ENCODE measurements around the gene SMIM23.

SMIM23 gene

DNA sequence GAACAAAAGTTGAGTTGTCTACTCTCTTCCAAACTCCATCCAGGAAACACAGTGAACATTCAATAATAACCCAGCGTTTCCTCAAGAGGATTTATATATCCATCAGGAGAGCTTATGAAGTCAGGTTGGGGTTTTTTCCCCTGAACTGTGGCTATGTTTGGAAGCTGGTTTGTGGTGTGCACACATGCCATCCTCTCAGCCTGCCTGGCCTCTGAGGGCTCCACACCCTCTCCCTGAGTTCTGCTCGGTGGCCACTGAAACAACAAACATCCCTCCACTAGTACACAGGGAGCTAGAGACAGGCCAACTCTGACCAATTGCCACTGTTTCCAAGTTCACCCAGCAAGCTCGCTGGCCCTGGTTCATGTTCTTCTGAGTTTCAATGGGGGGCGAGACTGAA lies 35.7 kb downstream of the SMIM23 start:
- H3K4me2 ChIP-seq, result no peak overlapping the region
- H3K36me3 ChIP-seq, result no peaks in the 10 kb centered on the region

DNA sequence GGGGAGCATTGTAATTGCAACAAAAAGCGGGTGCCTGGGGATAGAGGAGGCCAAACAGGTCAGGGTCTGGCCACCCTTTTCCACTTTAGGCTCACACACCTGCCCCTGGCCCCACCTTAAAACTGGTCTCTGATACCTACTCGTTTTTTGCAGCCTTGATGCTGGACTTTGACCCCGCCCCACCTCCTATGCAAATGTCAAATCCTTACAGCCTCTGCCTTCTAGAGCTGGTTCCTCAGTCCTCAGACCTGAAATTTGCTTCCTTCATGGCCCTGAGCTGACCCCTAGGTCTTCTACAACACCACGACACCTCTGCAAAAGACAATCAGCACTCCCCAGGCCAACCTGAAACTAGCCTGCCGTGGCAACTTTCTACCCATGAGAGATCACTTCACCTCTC lies 37.7 kb downstream of the SMIM23 start:
- Histone ChIP-seq H4K20me1 (no peaks in the 10 kb centered on the region), H3K4me2 (no peak overlapping the region), H3K9me3 (replicated peaks in 1 of 11) (no peaks in the 10 kb centered on the region), H3K4me3 (no peak overlapping the region), H3K27ac (no peak overlapping the region), H3K36me3 (no peaks in the 10 kb centered on the region), H3K9ac (no peak overlapping the region), H3K4me1 (no peaks in the 10 kb centered on the region), H3K27me3 (no peaks in the 10 kb centered on the region)
- TF ChIP-seq Cebpa-rat (IDR thresholded peaks at IDR 0.05), result no peak

More for the DNA sequence above, 35.7 kb downstream of the SMIM23 start:
- Histone ChIP-seq H3K9ac (no peak overlapping the region), H3K9me3 (replicated peaks in 1 of 11) (no peaks in the 10 kb centered on the region), H4K20me1 (no peaks in the 10 kb centered on the region), H3K27ac (no peak overlapping the region), H3K27me3 (no peaks in the 10 kb centered on the region), H3K4me3 (no peak overlapping the region), H3K4me1 (no peaks in the 10 kb centered on the region)
- no peak for TF ChIP-seq Cebpa-rat (IDR thresholded peaks at IDR 0.05)

DNA sequence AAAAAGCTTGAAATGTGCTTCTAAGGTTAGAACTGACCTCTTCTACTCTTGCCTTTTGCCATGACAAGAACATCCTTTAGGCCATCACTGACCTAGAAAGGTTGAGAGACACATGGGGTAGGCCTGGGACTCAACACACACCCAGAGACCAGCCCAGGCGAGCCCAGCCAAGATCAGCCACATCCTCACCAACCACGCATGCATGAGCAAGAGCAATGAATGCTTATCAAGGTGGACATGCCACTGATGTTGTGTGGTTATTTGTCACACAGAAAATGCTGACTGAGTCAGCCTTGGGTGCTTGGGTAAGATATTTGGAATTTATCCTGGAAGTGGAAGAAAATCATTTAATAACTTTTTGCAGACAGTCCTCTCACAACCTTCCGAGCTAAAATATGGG lies 39.4 kb downstream of the SMIM23 start:
- no peak overlapping the region for H3K9ac ChIP-seq
- H3K27ac ChIP-seq, result no peak overlapping the region
- H3K36me3 ChIP-seq, result no peaks in the 10 kb centered on the region
- H4K20me1 ChIP-seq, result no peaks in the 10 kb centered on the region
- H3K27me3 ChIP-seq, result no peaks in the 10 kb centered on the region
- no peak overlapping the region for H3K4me3 ChIP-seq
- no peaks in the 10 kb centered on the region for H3K4me1 ChIP-seq
- no peak overlapping the region for H3K4me2 ChIP-seq
- no peak for TF ChIP-seq Cebpa-rat (IDR thresholded peaks at IDR 0.05)
- H3K9me3 ChIP-seq (replicated peaks in 1 of 11), result peaks cover 0 to 13% (median 7%) of the 10 kb centered on the region in 11 experiments; a peak in 10 of 22 replicates

DNA sequence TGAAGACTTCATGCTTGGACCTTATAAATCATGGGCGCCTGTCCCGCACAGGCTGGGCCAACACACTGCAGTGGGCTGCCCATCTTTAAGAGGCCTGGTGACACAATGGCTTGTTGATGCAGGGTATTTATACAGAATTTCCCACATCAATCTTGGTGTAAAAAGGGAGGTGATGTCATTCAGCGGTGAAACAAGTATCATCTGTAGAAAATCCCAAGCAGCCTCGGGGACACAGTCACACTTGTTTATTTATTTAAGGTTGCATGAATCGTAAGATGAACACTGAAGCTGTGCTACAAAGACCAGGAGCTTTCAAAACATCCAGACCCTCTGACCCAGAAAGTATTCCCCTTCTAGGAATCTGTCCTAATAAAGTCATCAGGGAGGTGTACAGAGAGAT lies 40.5 kb downstream of the SMIM23 start:
- no peak for TF ChIP-seq Cebpa-rat (IDR thresholded peaks at IDR 0.05)
- no peaks in the 10 kb centered on the region for H3K27me3 ChIP-seq
- H3K9me3 ChIP-seq (replicated peaks in 1 of 11), result peaks cover under 1 to 23% (median 9%) of the 10 kb centered on the region in 11 experiments; a peak in 17 of 22 replicates
- no peak overlapping the region for H3K4me2 ChIP-seq
- H3K4me3 ChIP-seq, result no peak overlapping the region
- no peaks in the 10 kb centered on the region for H3K36me3 ChIP-seq
- H3K9ac ChIP-seq, result no peak overlapping the region
- no peaks in the 10 kb centered on the region for H4K20me1 ChIP-seq
- H3K4me1 ChIP-seq, result no peaks in the 10 kb centered on the region
- no peak overlapping the region for H3K27ac ChIP-seq

DNA sequence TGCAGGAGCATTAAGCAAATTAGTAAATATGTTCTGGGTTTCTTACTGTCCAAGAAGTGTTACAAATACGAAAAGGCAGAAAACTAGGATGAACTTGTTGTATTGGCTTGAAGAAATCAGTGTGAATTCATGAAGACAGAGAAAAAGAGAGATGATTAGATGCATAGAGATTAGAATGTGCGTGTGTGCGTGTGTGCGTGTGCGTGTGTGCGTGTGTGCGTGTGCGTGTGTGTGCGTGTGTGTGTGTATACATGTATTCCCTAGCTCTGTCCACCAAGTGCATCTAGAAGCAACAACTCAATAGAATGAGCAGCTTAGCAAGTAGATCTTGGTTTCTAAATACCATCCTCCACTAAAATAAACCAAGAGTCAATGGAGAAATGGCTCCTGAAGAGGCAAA lies 41.5 kb downstream of the SMIM23 start:
- Histone ChIP-seq H3K4me2 (no peak overlapping the region), H3K9ac (no peak overlapping the region), H3K27me3 (no peaks in the 10 kb centered on the region), H3K4me1 (no peaks in the 10 kb centered on the region), H3K27ac (no peak overlapping the region), H3K9me3 (replicated peaks in 1 of 11) (peaks cover 10 to 32% (median 16%) of the 10 kb centered on the region in 11 experiments; a peak in 17 of 22 replicates), H4K20me1 (no peaks in the 10 kb centered on the region), H3K36me3 (no peaks in the 10 kb centered on the region; a peak in 1 of 22 replicates), H3K4me3 (no peak overlapping the region)
- TF ChIP-seq Cebpa-rat (IDR thresholded peaks at IDR 0.05), result no peak

DNA sequence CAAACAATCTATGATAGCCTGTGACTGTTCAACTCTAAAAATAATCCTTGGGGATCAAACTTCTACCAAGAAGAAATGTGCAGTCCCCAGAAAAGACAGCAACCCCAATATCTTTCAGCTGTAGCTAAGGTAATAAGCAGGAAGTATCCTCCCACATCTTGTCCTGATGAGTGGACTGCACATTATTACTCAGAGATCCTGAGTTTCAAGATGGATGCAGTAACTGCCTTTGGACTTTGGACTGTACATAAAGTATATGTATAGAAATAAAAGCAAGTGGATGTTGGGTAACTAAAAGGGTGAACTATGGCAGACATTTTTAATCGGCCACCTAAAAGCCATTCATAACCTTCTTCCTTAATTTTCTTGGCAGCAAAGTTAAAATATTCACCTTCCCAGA lies 45.1 kb downstream of the SMIM23 start:
- no peak for TF ChIP-seq Cebpa-rat (IDR thresholded peaks at IDR 0.05)
- Histone ChIP-seq H3K4me2 (no peak overlapping the region), H3K27me3 (no peaks in the 10 kb centered on the region), H3K36me3 (no peaks in the 10 kb centered on the region; a peak in 1 of 22 replicates), H3K9ac (no peak overlapping the region), H3K9me3 (replicated peaks in 1 of 11) (peaks cover 16 to 50% (median 28%) of the 10 kb centered on the region in 11 experiments; a peak in 18 of 22 replicates), H3K4me1 (no peaks in the 10 kb centered on the region; a peak in 1 of 20 replicates), H3K27ac (no peak overlapping the region), H4K20me1 (no peaks in the 10 kb centered on the region), H3K4me3 (no peak overlapping the region)

DNA sequence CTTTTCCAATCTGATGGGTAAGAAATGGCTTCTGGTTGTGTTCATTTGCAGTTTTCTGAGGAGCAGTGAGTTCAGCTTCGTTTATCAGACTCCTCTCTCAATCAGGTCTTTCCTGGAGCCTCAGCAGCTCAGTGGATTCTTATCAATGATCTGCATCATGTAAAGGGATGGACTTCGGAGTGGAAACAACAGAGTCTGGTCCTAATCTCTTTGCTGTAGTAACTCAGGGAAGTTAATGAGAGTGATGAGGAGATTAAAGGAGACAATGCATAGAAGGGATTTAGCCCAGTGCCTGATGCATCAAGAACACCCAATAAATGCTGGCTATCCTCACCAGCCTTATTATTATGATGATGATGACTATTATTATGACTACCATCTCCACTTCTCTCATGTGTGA lies 47.2 kb downstream of the SMIM23 start:
- Histone ChIP-seq H3K9me3 (replicated peaks in 1 of 11) (peaks cover 16 to 50% (median 28%) of the 10 kb centered on the region in 11 experiments; a peak in 18 of 22 replicates), H3K27ac (no peak overlapping the region), H3K27me3 (no peaks in the 10 kb centered on the region), H4K20me1 (no peaks in the 10 kb centered on the region), H3K4me1 (no peaks in the 10 kb centered on the region; a peak in 1 of 20 replicates), H3K4me3 (no peak overlapping the region), H3K4me2 (no peak overlapping the region), H3K36me3 (no peaks in the 10 kb centered on the region; a peak in 1 of 22 replicates), H3K9ac (no peak overlapping the region)
- no peak for TF ChIP-seq Cebpa-rat (IDR thresholded peaks at IDR 0.05)

DNA sequence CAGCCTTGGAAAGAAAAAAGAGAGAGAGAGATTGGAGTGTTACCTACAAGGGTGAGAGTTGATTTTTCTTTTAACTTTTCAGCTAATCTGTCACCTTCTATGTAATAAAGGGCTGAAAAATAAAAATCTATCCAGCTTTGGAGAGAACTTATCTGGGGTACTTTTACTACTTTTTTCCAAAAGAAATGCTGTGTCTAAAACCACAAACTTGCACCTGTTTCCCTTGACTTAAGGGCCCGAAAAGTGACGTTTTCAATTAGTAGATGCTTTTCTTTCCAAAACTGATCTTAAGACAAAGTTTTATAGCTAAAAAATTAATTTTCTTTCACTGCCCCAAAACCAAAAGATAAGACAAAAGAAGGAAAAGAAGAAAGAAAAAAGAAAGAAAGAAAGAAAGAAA lies 48.8 kb downstream of the SMIM23 start:
- TF ChIP-seq Cebpa-rat (IDR thresholded peaks at IDR 0.05), result no peak
- no peak overlapping the region for H3K4me3 ChIP-seq
- no peaks in the 10 kb centered on the region for H4K20me1 ChIP-seq
- no peaks in the 10 kb centered on the region; a peak in 1 of 22 replicates for H3K36me3 ChIP-seq
- no peak overlapping the region for H3K9ac ChIP-seq
- H3K27ac ChIP-seq, result no peak overlapping the region
- no peaks in the 10 kb centered on the region; a peak in 1 of 20 replicates for H3K4me1 ChIP-seq
- no peak overlapping the region for H3K4me2 ChIP-seq
- peaks cover 16 to 43% (median 25%) of the 10 kb centered on the region in 11 experiments; a peak in 18 of 22 replicates for H3K9me3 ChIP-seq (replicated peaks in 1 of 11)
- H3K27me3 ChIP-seq, result no peaks in the 10 kb centered on the region

DNA sequence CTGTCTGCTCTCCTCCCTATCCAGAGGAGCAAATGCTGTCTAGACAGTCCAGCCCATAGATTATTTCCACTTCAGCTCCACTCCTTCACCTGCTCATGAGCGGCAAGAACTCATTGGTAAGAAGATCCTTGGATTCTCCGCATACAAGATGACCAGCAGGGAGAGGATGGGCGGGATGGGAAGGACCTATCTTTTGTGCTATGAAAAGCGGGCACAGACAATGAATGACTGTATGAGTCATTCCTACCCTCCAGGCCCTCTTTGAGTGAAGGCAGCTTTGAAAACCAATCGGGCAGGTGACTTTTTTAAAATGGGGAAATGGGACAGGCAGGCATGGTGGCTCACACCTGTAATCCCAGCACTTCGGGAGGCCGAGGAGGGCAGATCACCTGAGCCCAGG lies 49.4 kb downstream of the SMIM23 start:
- no peak for TF ChIP-seq Cebpa-rat (IDR thresholded peaks at IDR 0.05)
- H3K4me1 ChIP-seq, result peaks cover 0 to 3% (median 0%) of the 10 kb centered on the region in 10 experiments; a peak in 4 of 20 replicates
- H4K20me1 ChIP-seq, result no peaks in the 10 kb centered on the region
- no peak overlapping the region for H3K27ac ChIP-seq
- H3K9me3 ChIP-seq (replicated peaks in 1 of 11), result peaks cover 16 to 37% (median 25%) of the 10 kb centered on the region in 11 experiments; a peak in 18 of 22 replicates
- no peak overlapping the region for H3K4me2 ChIP-seq
- no peaks in the 10 kb centered on the region for H3K27me3 ChIP-seq
- no peaks in the 10 kb centered on the region; a peak in 1 of 22 replicates for H3K36me3 ChIP-seq
- no peak overlapping the region for H3K9ac ChIP-seq
- H3K4me3 ChIP-seq, result no peak overlapping the region

DNA sequence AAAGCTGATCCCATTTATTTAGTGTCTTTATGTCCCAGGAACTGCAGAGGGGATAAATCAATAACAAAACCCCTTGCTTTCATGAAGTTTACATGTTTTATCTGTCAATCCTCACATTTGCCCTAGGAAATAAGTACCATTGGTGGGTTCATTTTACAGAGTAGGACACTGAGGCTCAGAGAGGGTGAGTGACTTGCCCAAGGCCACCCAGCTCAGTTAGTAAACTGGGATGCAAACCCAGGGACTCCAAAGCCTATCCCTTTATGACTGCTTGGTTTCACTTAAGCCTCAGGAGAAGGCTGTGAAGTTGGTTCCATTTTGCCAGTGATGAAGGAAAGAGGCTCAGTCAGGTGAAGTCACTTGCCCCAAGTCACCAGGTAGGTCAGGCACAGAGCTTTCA lies 51.9 kb downstream of the SMIM23 start:
- Histone ChIP-seq H3K4me3 (no peak overlapping the region), H3K4me2 (no peak overlapping the region), H3K9ac (no peak overlapping the region), H3K9me3 (replicated peaks in 1 of 11) (peaks cover 0 to 18% (median 10%) of the 10 kb centered on the region in 11 experiments; a peak in 14 of 22 replicates), H3K27ac (no peak overlapping the region), H3K27me3 (no peaks in the 10 kb centered on the region), H3K36me3 (no peaks in the 10 kb centered on the region), H3K4me1 (peaks cover 0 to 11% (median 7%) of the 10 kb centered on the region in 10 experiments; a peak in 12 of 20 replicates), H4K20me1 (no peaks in the 10 kb centered on the region)
- TF ChIP-seq Cebpa-rat (IDR thresholded peaks at IDR 0.05), result no peak

All from BLaER1 treated with 17β-estradiol and CSF1 and Interleukin-3, amounts not matched to agents 10 nM and 100 nM (cell line).